ENCODE results near the gene PMEPA1.

- TF ChIP-seq CTCF (IDR thresholded peaks at IDR 0.05) = no peak
- no peak for TF ChIP-seq EZH2 (IDR thresholded peaks at IDR 0.05; ENCODE audit: borderline replicate concordance, insufficient read depth, low read depth, low read length, poor library complexity, severe bottlenecking)
Observed at GRCh38 chr20:57717797-57718196, 8.0 kb upstream of the PMEPA1 start.
